DOHH2 (cell line): ENCODE results near the gene TRIM37.

Source experiments
- H3F3A ChIP-seq: fragments of 200-600 bp; sonication (generic), shearing (Covaris generic); 2 replicates; pipeline ENCODE4 v1.6.0; 2016; ENCODE audit warnings: antibody characterized with exemption, mild to moderate bottlenecking; ENCODE audit not compliant: control insufficient read depth, insufficient read depth
- H3K27ac ChIP-seq: fragments of 200-600 bp; sonication (generic); 2 replicates; pipeline ENCODE4 v1.5.1; 2014; ENCODE audit warnings: low read depth, mild to moderate bottlenecking, low read length, moderate library complexity
- H3K27me3 ChIP-seq: fragments of 200-600 bp; sonication (generic); 2 replicates; pipeline ENCODE4 v1.6.1; 2014; ENCODE audit warnings: mild to moderate bottlenecking, low read length, mixed read lengths; ENCODE audit not compliant: control insufficient read depth
- H3K36me3 ChIP-seq: fragments of 200-600 bp; sonication (generic); 2 replicates; pipeline ENCODE4 v1.6.1; 2014; ENCODE audit warnings: mild to moderate bottlenecking, low read length, moderate library complexity, mixed read lengths; ENCODE audit not compliant: control insufficient read depth
- H3K4me1 ChIP-seq: fragments of 200-600 bp; sonication (generic); 2 replicates; pipeline ENCODE4 v1.6.1; 2014; ENCODE audit warnings: mild to moderate bottlenecking, low read length, mixed read lengths; ENCODE audit not compliant: control insufficient read depth
- H3K4me2 ChIP-seq: fragments of 200-600 bp; sonication (generic); 2 replicates; pipeline ENCODE4 v1.6.0; 2014; ENCODE audit warnings: mild to moderate bottlenecking, low read length, moderate library complexity
- H3K4me3 ChIP-seq: fragments of 200-600 bp; sonication (generic); 2 replicates; pipeline ENCODE4 v1.5.1; 2014; ENCODE audit warnings: mild to moderate bottlenecking, low read length, mixed read lengths
- H3K79me2 ChIP-seq: fragments of 200-600 bp; sonication (generic); 2 replicates; pipeline ENCODE4 v1.6.1; 2014; ENCODE audit warnings: mild to moderate bottlenecking, low read length, mixed read lengths; ENCODE audit not compliant: control insufficient read depth
- H3K9me2 ChIP-seq: fragments of 200-600 bp; sonication (generic); replicated peaks from 2 replicates; pipeline ENCODE4 v1.6.1; 2014; ENCODE audit warnings: mild to moderate bottlenecking, low read length, mixed read lengths; ENCODE audit not compliant: control insufficient read depth
- H3K9me3 ChIP-seq: fragments of 200-600 bp; sonication (generic); 2 replicates; pipeline ENCODE4 v1.6.1; 2014; ENCODE audit warnings: antibody characterized with exemption, low read length, mixed read lengths; ENCODE audit not compliant: control insufficient read depth, insufficient read depth
- H4K20me1 ChIP-seq: fragments of 200-600 bp; sonication (generic); 2 replicates; pipeline ENCODE4 v1.6.0; 2014; ENCODE audit warnings: low read depth, mild to moderate bottlenecking, antibody characterized with exemption, low read length, moderate library complexity; ENCODE audit not compliant: control insufficient read depth, insufficient read depth
- CTCF ChIP-seq: fragments of 200-600 bp; sonication (generic); IDR thresholded peaks from one replicate; pipeline ENCODE4 v1.5.1; 2014; ENCODE audit warnings: antibody characterized with exemption, mild to moderate bottlenecking, low read depth, low read length; ENCODE audit not compliant: poor library complexity, severe bottlenecking
- EZH2phosphoT487 ChIP-seq: fragments of 200-600 bp; sonication (generic); IDR thresholded peaks from 2 replicates; pipeline ENCODE4 v1.6.1; 2017; ENCODE audit warnings: borderline replicate concordance, mild to moderate bottlenecking, antibody characterized with exemption, low read length, moderate library complexity, mixed read lengths

TRIM37 gene

DNA sequence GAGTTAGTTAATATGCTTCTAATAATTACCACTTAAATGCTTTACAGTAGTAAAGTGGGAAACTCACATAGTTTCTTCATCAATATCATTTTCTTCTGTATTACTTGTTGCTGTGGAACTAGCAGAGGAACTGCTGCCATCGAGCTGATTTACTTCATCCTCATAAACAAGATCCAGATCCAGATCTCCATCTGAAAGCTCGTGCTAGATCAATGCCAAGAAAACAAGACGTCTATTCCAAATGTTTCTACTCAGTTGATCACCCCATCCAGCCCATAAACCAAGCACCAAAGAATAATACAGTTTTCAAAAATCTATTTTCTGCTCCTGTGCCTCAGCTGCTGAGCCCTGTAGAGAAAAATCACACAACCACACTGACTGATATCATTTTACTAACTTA, 59.1 kb downstream of the TRIM37 start:
- Histone ChIP-seq H3K36me3 (peaks cover 63% of the 10 kb centered on the region), H3K4me3 (no peak overlapping the region), H3K4me1 (no peaks in the 10 kb centered on the region), H3K4me2 (no peak overlapping the region), H4K20me1 (no peaks in the 10 kb centered on the region), H3K27me3 (no peaks in the 10 kb centered on the region), H3K27ac (no peak overlapping the region), H3F3A (no peaks in the 10 kb centered on the region), H3K9me2 (no peaks in the 10 kb centered on the region), H3K9me3 (no peaks in the 10 kb centered on the region), H3K79me2 (no peaks in the 10 kb centered on the region)
- TF ChIP-seq CTCF (no peak), EZH2phosphoT487 (no peak)

DNA sequence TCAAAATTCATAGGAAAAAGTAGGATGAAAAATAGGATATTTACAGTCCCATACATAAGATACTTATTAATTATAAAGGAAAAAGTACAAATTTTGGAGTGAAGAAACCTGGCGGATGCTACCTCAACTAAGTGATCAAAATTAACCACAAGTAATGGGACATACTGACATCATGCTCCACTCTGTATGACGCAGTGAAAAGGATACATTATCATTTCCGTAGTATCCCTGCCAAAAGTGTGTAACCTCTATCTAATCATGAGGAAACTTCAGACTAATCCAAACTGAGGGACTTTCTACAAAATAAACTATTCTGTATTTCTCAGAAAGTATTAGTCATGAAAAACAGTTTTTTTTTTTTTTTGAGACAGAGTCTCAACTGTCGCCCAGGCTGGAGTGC, 60.5 kb downstream of the TRIM37 start:
- H3K9me3 ChIP-seq, result no peaks in the 10 kb centered on the region
- no peak overlapping the region for H3K4me3 ChIP-seq
- no peaks in the 10 kb centered on the region for H3K79me2 ChIP-seq
- no peaks in the 10 kb centered on the region for H3K4me1 ChIP-seq
- no peak overlapping the region for H3K4me2 ChIP-seq
- H3F3A ChIP-seq, result no peaks in the 10 kb centered on the region
- no peaks in the 10 kb centered on the region for H4K20me1 ChIP-seq
- TF ChIP-seq CTCF, result no peak
- no peak for TF ChIP-seq EZH2phosphoT487
- H3K9me2 ChIP-seq, result no peaks in the 10 kb centered on the region
- H3K36me3 ChIP-seq, result peaks cover 66% of the 10 kb centered on the region
- H3K27me3 ChIP-seq, result no peaks in the 10 kb centered on the region
- no peak overlapping the region for H3K27ac ChIP-seq

- Histone ChIP-seq H3K27me3 (no peaks in the 10 kb centered on the region), H4K20me1 (no peaks in the 10 kb centered on the region), H3K9me3 (no peaks in the 10 kb centered on the region), H3K9me2 (no peaks in the 10 kb centered on the region), H3K36me3 (peaks cover 46% of the 10 kb centered on the region), H3K4me3 (no peak overlapping the region), H3K79me2 (no peaks in the 10 kb centered on the region), H3K4me1 (no peaks in the 10 kb centered on the region), H3K4me2 (no peak overlapping the region), H3K27ac (no peak overlapping the region), H3F3A (no peaks in the 10 kb centered on the region)
- TF ChIP-seq CTCF, result no peak
- TF ChIP-seq EZH2phosphoT487, result no peak
Observed at GRCh38 chr17:59038734-59039133, 67.9 kb downstream of the TRIM37 start.

GRCh38 chr17:59037960-59038359, 68.7 kb downstream of the TRIM37 start:
- peaks cover 3% of the 10 kb centered on the region; the same call in 1 of the 2 replicates for H4K20me1 ChIP-seq
- no peaks in the 10 kb centered on the region for H3K9me2 ChIP-seq
- H3K4me3 ChIP-seq, result no peak overlapping the region
- no peaks in the 10 kb centered on the region for H3K27me3 ChIP-seq
- no peaks in the 10 kb centered on the region for H3F3A ChIP-seq
- no peaks in the 10 kb centered on the region for H3K4me1 ChIP-seq
- no peak overlapping the region for H3K27ac ChIP-seq
- no peaks in the 10 kb centered on the region for H3K9me3 ChIP-seq
- TF ChIP-seq EZH2phosphoT487, result no peak
- no peak for TF ChIP-seq CTCF
- no peak overlapping the region for H3K4me2 ChIP-seq
- no peaks in the 10 kb centered on the region for H3K79me2 ChIP-seq
- H3K36me3 ChIP-seq, result peaks cover 44% of the 10 kb centered on the region
